Pancreas (tissue), 10 donors: ENCODE data around the gene FAM222A. TPM values are rescaled to one million over a fixed set of nuclear protein-coding genes. Genes with fewer than 3 reads are reported as not detected.

Experiments
- ATAC-seq, 4 donors: fragments of 200-7000 bp; cut with Tn5 transposase; one replicate each; pipeline versions ENCODE4 v1.8.0 to v1.9.1; 2020; ENCODE audit warnings: mild to moderate bottlenecking in 4 of 4, moderate library complexity in 4 of 4
- DNase-seq, 6 donors: peaks; one replicate each; pipeline ENCODE4 v3.0.0-alpha.2; 2020
- FAIRE-seq: peaks from 2 replicates; lab custom pipeline; 2012; peaks lifted over from hg19 to GRCh38; lab: Jason Lieb, UNC
- H3K27ac ChIP-seq, 4 donors: fragments of 200-600 bp; sonication (generic); 1 replicate in 3 of 4; 2 replicates in 1 of 4; pipeline versions ENCODE4 v1.5.0 to v1.8.0; 2020
- H3K27me3 ChIP-seq, 4 donors: fragments of 200-600 bp; one replicate each; pipeline ENCODE4 v1.8.0; 2021
- H3K36me3 ChIP-seq, 3 donors: fragments of 200-600 bp; sonication (generic) in 1 of 3; one replicate each; pipeline versions ENCODE4 v1.5.0 to v1.8.0; 2020 to 2021
- H3K4me1 ChIP-seq, 3 donors: fragments of 200-600 bp; one replicate each; pipeline ENCODE4 v1.8.0; 2021
- H3K4me3 ChIP-seq, 4 donors: fragments of 200-600 bp; sonication (generic) in 2 of 4; one replicate each; pipeline versions ENCODE4 v1.5.0 to v1.8.0; 2020 to 2021
- H3K9me3 ChIP-seq, 4 donors: fragments of 200-600 bp; one replicate each; pipeline ENCODE4 v1.8.0; 2021
- CTCF ChIP-seq, 4 donors: fragments of 200-600 bp; sonication (generic) in 3 of 4; IDR thresholded peaks; one replicate each; pipeline versions ENCODE4 v1.5.0 to v1.8.0; 2021; ENCODE audit warnings: antibody characterized with exemption in 4 of 4
- WGBS, 2 donors: extraction: QIAGEN DNeasy Blood & Tissue Kit; methylation state at CpG; one replicate each; pipeline ENCODE4 v1.1.7; 2013; 5-methylcytosine and 5-hydroxymethylcytosine counted together
- intact Hi-C, 3 donors: fragments of 100-400 bp; cut with DNase I; formaldehyde crosslinking; loops; one replicate each; pipeline versions ENCODE4 v1.11.1 to v1.14.2; 2022
- polyA plus RNA-seq, 2 donors: library from polyadenylated mRNA; stranded (reverse); fragments of 200-250 nt; gene quantifications; one replicate each; pipeline ENCODE4 v1.2.3, GENCODE V29; 2013
- total RNA-seq, 6 donors: library from RNA; stranded (reverse); fragmentation: NEBNext Ultra II Directional in 4 of 6; extraction: Animal tissue kit (Norgen Biotek cat#: 25700) in 4 of 6; gene quantifications; one replicate each; pipeline versions ENCODE4 v1.2.1 to v1.2.4, GENCODE V29; 2021 to 2023
- donor health status: healthy with polysubstance abuse.
- donor health status: DM: no; HTN: no; CAD: no; lungs with moderate emphysema.
- donor health status: DM: no; HTN: no; CAD: no.
- donor health status: control.
- donor health status: control.
- donor health status: Bipolar disorder and iron deficiency.
- donor health status: DM: yes; HTN: yes; CAD: no.
- donor health status: DM: no; HTN: no; CAD: no.
- donor health status: DM: no; HTN: no; CAD: no.
- donor health status: DM: yes; HTN: yes; CAD: no.

The FAM222A gene
- total and polyA plus RNA-seq, 8 donors, result 2.1 to 14.6 (median 3.8) TPM

- no peak for FAIRE-seq
- no peak for ATAC-seq
- Histone ChIP-seq H3K36me3 (no peaks in the 10 kb centered on the region), H3K4me1 (peaks cover 0 to 4% (median 0%) of the 10 kb centered on the region in 3 donors), H3K27me3 (no peaks in the 10 kb centered on the region), H3K4me3 (no peak overlapping the region), H3K27ac (no peak overlapping the region), H3K9me3 (no peaks in the 10 kb centered on the region)
- no peak for TF ChIP-seq CTCF (IDR thresholded peaks at IDR 0.05)
- WGBS, 2 donors, result 86 to 92% methylated on average over 11 of the region's 11 CpGs
- peak in 3 of 6 donors; percentile 4 to 17 (median 8) for DNase-seq
- intact Hi-C loops, result no loop called here
Observed at GRCh38 chr12:109757671-109758265, 44.1 kb downstream of the FAM222A start.

DNA sequence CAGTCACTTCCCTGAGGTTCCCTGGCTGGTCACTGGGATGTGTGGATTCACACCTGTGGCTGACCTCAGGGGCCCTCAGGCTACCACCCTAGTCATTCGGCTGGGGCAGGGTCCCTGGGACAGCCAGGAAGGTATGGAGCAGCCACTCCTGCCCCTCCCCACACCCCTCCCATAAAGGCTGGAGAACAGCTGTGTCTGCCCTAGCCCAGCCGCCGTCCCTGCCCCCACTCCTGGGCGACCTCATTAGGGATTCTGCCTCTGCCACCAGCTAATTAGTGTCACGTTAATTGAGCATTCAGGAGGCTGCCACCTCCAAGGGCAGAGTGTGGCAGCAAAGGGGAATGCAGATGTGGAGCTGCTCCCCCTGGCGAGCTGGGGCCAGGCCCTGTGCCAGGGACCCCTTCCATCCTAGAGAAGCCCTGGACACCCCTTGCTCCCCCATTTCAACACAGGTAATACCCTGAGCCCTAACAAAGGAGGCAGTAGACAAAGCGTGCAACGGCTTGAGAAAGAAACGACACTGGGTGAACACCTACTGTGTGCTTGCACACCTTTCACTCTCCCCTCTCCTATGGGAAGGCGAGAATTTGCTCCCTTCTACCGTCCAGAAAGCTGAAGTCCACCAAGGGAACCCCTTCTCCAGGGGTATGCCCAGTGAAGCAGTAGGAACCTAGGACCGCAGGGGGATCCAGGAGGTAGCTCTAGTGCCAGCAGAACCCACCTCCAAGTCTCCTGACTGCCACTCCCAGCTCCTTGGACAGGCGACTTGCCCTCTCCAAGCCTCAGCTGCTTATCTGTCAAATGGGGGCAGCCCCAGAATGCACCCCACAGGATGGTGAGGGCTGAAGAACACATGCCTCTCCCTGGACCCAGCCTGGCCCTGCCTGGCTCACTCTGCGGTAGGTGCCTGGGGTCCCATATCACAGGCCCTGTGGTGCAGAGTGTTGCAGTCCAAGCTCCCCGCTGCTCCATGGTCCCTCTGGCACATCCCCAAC lies 45.1 kb downstream of the FAM222A start:
- H3K27ac ChIP-seq, result no peak overlapping the region
- 78 to 80% methylated on average over 15 of the region's 15 CpGs for WGBS, 2 donors
- no peaks in the 10 kb centered on the region for H3K27me3 ChIP-seq
- no peak for FAIRE-seq
- no peak for TF ChIP-seq CTCF (IDR thresholded peaks at IDR 0.05)
- intact Hi-C loops, result no loop called here
- H3K9me3 ChIP-seq, result no peaks in the 10 kb centered on the region
- no peak overlapping the region for H3K4me3 ChIP-seq
- peaks cover 0 to 4% (median 0%) of the 10 kb centered on the region in 3 donors for H3K4me1 ChIP-seq
- H3K36me3 ChIP-seq, result no peaks in the 10 kb centered on the region
- DNase-seq, result peak in 4 of 6 donors; percentile 6 to 58 (median 28)
- no peak for ATAC-seq

GRCh38 chr12:109759595-109759994 lies 46.0 kb downstream of the FAM222A start:
- FAIRE-seq, result no peak
- no peak overlapping the region for H3K4me3 ChIP-seq
- peak in 4 of 6 donors; percentile 9 to 55 (median 36) for DNase-seq
- H3K4me1 ChIP-seq, result peaks cover 0 to 4% (median 0%) of the 10 kb centered on the region in 3 donors
- no peaks in the 10 kb centered on the region for H3K9me3 ChIP-seq
- ATAC-seq, result peak in 3 of 4 donors; percentile 12 to 33 (median 33)
- peak overlapping the region in 1 of 4 donors; percentile 5 for H3K27ac ChIP-seq
- H3K36me3 ChIP-seq, result no peaks in the 10 kb centered on the region
- intact Hi-C loops, result no loop called here
- 55 to 57% methylated on average over 13 of the region's 13 CpGs for WGBS, 2 donors
- H3K27me3 ChIP-seq, result no peaks in the 10 kb centered on the region
- TF ChIP-seq CTCF (IDR thresholded peaks at IDR 0.05), result no peak

DNA sequence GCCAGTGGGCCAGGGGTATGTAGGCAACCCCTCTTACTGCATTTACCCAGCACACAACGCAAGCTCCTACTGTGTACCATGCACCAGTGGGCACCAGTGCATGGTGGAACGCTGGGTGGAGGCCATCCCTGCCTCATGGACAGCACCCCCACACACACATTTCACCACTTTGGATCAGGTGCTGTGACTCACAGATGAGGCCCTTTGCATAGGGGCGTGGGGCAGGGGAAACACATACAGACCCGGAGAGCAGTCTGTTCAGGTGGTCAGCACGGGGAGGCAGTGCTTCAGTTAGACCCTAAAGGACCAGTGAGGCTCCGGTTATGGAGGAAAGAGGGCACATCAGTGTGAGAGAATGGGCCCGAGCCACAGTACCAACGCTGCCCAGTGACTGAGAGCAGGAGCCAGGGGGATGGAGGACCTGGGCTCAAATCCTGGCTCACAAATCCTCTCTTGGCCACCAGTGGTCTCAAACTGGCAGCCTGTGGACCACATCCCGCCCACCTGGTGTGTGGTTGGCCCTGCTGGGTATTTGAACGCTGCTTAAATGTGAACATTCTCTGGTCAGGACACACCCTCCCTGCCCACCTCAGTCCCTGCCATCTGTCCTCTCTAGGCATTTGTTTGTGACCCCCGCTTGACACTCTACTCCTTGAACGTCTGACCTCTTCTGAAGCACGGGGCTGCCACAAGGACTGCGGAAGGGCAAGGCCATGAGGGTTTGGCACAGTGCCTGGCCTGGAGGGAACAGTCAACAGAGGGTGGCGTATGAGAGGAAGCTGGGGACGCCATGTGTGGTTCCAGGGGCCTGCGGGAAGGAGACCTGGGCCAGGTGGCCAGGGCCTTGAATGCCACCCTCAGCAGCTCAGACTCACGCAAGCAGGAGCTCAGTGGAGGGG lies 46.7 kb downstream of the FAM222A start:
- no peak for TF ChIP-seq CTCF (IDR thresholded peaks at IDR 0.05)
- 58 to 62% methylated on average over 18 of the region's 18 CpGs for WGBS, 2 donors
- Histone ChIP-seq H3K4me3 (no peak overlapping the region), H3K27me3 (no peaks in the 10 kb centered on the region), H3K36me3 (no peaks in the 10 kb centered on the region), H3K4me1 (peaks cover 0 to 4% (median 0%) of the 10 kb centered on the region in 3 donors), H3K27ac (peak overlapping the region in 1 of 4 donors; percentile 5), H3K9me3 (no peaks in the 10 kb centered on the region)
- FAIRE-seq, result no peak
- ATAC-seq, result peak; percentile 60 to 83 (median 74)
- peak; percentile 44 to 86 (median 56) for DNase-seq
- intact Hi-C loops, result no loop called here
